Cardiac septum (tissue), 1 donor: ENCODE results near the gene USHBP1. TPM values are rescaled to one million over a fixed set of nuclear protein-coding genes. Genes with fewer than 3 reads are reported as not detected.

Source experiments
- DNase-seq: peaks from one replicate; pipeline ENCODE4 v3.0.0-alpha.2; 2020; ENCODE audit warnings: low spot score
- intact Hi-C: fragments of 100-400 bp; cut with DNase I; formaldehyde crosslinking; loops from one replicate; pipeline ENCODE4 v1.14.0; 2022
- total RNA-seq: library from RNA; stranded (reverse); fragmentation: NEBNext Ultra II Directional; extraction: Animal tissue kit (Norgen Biotek cat#: 25700); gene quantifications from one replicate; pipeline ENCODE4 v1.2.1, GENCODE V29; 2021
- donor health status: DM: no; HTN: no; CAD: no.

USHBP1 gene
- total RNA-seq, 1 donor from 2014 or later: 4.7 TPM

DNA sequence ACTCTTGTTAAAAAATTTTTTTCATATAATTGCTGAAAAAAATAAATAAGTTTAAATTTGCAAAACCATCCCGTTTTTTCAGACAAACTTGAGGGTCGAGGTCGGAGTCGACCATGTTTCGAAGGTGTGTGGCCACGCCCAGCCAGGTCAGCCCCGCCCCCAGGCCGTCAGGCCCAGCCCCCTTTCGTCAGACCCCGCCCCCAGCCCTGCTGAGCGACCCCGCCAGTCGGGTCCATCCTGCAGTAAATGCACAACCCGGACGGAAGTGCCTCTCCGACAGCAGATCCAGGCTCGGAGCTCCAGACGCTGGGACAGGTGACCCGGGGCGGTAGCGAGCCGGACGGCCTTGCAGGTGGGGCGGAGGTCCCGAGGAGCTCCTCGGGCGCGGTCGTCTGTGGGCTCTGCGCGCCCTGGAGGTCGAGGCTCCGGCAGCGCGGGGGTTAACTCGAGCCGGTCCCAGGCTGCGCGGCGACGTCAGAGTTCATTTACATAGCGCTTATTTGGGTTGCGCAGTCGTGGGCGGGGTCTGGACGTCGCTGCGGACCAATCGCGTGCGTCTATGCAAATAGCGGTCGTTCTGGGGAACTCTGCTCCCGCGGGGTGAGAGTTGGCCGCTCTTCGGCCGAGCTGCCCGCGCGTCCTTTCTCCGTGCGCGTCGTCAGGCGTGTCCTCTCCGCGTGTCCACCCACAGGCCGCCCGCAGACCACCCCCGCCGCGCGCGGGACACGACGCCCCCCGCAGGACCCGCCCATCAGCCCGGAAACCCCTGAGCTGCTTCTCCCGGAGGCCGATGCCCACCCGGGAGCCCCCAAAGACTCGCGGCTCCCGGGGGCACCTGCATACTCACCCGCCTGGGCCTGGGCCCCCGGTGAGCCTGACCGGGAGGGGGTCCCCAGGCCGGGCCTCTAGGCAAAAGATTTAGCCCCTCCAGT is 38.3 kb downstream of the USHBP1 start, which contains the start of gene OCEL1:
TSS of gene OCEL1 (plus strand) at position 225 of the 932 bp plus-strand sequence. CDS start at position 247, 22 bp downstream.
- peak; percentile 99 for DNase-seq
- intact Hi-C loops: loop anchor here (5.0 kb wide), 1 partner anchor 149 kb away; the partner anchor contains the start of genes HAUS8 and MYO9B

DNA sequence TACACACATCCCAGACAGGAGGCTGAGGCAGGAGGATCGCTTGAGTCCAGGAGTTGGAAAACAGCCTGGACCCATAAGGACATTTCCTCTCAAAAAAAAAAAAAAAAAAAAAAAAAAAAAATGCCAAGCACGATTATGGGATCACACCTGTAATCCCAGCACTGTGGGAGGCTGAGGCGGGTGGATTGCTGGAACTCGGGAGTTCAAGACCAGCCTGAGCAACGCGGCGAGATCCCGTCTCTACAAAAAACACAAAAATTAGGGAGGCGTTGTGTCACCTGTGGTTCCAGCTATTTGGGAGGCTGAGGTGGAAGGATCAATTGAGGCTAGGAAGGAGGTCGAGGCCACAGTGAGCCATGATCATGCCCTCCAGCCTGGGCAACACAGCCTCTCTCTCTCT is 39.5 kb downstream of the USHBP1 start:
- intact Hi-C loops: loop anchor here (5.0 kb wide), 1 partner anchor 148 kb away; the partner anchor contains the start of genes HAUS8 and MYO9B

DNA sequence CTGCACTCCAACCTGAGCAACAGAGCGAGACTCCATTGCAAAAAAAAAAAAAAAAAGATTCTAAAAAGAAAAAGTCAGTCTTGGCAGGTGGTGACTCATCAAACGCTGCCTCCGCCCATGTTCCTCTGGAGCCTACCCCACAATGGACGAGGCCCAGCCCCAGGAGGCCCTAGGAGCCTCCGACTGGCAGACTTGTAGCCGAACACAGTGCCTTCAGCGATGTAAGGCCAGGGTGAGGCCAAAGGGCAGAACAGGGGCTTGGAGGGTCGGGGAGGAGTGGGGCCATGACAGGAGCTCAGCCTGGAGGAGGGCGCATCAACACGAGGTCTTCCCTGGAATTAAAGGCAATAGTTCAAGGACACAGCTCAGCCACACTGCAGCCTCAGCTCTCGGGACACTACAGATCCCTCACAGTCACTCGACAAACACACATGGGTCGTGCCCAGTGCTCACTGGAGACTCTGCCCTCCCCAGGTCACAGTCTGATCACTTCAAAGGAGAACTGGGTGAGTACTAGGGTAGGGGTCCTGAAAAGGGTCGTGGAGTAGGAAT is 44.3 kb downstream of the USHBP1 start:
- no peak for DNase-seq

More for the DNA sequence above, 39.5 kb downstream of the USHBP1 start:
- DNase-seq: no peak

DNA sequence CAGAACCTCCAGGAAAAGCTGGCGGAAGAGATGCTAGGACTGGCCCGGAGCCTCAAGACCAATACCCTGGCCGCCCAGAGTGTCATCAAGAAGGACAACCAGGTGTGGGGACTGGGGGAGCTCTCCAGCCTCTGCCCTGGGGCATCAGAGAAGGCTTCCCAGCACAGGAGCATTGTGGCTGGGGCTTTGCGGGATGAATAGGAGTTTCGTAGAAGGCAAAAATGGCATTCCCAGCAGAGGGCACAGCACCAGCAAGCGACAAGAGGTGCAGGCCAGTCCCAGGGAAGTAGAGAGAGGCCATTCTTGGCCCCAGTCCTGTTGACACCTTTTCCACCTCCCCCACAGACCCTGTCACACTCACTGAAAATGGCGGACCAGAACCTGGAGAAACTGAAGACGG is 45.3 kb downstream of the USHBP1 start:
- no peak for DNase-seq

More for the DNA sequence above, 44.3 kb downstream of the USHBP1 start:
- intact Hi-C loops: no loop called here

DNA sequence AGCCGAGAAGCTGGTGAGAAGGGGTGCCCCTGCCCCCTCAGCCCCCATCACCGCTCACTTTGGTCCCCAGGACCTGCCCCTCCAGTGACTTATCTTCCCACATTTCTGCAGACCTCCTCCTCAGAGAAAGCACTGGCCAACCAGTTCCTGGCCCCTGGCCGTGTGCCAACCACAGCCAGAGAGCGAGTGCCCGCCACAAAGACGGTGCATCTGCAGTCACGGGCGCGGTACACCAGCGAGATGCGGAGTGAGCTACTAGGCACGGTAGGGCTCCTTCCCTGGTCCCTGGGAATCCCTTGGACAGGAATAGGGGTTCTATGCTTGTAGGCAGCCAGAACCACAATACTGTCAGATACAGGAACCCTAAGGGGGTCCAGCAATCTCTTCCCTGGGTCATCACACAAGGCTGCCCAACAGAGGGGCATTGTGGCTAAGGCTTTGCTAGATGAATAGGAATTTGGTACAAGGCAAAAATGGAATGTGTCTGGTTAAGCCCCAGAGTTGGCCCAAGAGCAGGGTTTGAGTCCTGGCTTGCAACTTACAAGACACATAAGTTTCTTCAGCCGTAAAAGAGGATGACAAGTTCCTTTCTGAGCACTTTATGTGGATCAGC is 48.4 kb downstream of the USHBP1 start:
- intact Hi-C loops: no loop called here
- DNase-seq: no peak

More for the DNA sequence above, 45.3 kb downstream of the USHBP1 start:
- intact Hi-C loops: no loop called here

DNA sequence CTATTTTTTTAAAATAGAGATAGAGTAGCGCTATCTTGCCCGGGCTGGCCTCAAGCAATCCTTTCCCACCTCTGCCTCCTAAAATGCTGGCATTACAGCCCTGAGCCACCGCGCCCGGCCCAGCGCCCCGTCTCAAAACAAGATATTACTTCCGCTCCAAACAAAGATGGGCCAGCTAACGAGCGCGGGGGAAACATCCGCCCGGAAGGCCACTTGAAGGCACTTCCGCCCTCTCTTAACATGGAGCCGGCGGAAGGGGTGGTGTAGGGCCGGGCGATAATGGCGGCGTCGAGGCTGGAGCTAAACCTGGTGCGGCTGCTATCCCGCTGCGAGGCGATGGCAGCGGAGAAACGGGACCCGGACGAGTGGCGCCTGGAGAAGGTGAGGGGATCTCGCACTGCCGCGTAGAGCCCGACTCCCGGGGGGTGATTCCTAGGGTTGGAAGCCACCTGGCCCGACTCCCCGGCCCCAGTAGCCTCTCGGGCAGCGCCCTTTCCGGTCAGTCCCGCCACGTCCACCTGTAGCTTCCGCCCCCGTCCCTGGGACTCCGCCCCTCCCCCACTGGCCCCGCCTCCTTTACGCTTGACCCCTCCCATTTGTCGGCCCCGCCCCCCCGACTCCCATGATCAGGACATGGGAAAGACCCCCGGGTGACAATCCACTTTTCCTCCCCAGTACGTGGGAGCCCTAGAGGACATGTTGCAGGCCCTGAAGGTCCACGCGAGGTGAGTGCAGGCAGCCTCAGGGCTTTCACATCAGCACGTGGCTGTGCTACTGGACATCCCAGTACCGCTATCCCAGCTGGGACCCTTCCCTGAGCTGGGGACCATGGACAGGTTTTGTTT is 49.2 kb downstream of the USHBP1 start, which contains the start of gene USE1:
TSS of gene USE1 (plus strand) at position 231 of the 845 bp plus-strand sequence. CDS start at position 280, 49 bp downstream.
- peak; percentile 96 for DNase-seq
- intact Hi-C loops: loop anchor here (2.0 kb wide), 1 partner anchor 51 kb away; the partner anchor contains the start of gene BABAM1

DNA sequence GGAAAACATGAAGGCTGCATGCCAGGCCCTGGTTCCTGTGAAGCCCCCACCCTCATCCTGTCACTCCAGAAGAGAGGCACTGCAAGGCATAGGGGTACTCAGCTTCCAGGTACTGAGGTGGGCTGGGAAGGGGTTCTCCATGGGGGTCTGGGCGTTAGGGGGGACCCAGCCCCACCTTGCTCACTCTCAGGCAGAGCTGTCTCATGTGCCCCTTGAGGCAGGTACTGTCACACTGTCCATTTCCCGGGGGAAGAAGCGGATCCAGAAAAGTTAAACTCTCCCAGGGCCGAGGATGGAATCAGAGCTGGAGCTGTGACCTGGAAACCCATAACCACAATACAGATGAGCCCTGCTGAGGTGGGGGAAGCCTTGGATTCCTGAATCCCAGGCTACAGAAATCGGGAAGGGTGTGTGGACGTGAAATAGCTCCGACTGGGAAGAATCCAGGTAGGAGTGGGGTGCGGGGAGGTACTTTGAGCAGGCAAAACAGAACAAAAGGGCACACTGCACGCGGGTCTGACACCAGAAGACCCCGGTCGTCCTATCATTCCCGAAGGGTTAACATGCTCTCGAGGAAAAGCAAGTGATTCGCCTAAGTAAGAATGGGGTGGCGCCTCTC is 49.9 kb downstream of the USHBP1 start:
- DNase-seq: no peak
- intact Hi-C loops: loop anchor here (2.0 kb wide), 1 partner anchor 52 kb away; the partner anchor contains the start of gene BABAM1

DNA sequence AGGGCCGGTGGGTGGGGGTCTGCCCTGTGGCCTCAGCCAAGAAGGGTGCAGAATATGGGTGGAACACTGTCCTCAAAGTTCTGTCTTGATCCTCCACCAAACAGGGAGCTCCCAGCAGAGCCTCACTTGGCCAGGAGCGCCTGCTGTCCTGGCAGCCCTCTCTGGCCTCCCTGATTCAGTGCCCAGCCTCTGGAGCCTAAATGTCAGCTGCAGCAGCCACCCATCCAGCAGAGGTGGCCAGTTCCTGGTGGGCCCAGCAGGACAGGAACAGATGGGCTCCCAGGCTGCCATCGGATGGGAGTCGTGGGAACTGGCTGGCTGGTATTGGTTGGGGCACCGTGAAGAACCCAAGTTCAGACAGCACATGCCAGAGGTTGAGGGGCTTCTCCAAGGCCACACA is 51.2 kb downstream of the USHBP1 start:
- intact Hi-C loops: no loop called here
- no peak for DNase-seq

DNA sequence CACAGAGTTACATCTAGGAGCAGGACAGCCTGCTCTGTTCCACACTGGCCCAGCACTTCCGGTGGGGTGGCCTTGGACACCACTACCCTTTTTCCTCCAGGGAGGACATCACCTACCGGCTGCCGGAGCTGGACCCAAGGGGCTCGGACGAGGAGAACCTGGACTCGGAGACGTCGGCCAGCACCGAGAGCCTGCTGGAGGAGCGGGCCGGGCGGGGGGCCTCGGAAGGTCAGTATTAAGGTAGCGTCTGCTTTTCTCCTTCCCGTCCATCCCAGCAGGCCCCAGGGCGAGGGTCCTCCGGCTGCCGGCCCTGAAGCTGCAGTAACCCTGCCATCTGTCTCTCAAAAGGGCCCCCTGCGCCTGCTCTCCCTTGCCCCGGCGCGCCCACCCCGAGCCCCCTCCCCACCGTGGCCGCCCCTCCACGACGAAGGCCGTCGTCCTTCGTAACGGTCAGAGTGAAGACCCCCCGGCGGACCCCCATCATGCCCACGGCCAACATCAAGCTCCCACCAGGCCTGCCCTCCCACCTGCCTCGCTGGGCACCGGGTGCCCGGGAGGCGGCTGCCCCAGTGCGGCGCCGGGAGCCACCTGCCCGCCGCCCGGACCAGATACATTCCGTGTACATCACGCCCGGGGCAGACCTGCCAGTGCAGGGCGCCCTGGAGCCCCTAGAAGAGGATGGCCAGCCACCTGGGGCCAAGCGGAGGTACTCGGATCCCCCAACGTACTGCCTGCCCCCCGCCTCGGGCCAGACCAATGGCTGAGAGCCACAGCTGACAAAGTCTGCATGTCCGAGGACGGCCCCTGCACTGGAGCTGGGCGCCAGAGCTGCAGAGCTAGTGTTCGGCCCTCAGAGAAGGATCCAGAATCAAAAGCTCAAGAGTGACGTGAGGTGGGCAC is 52.7 kb downstream of the USHBP1 start:
- DNase-seq: no peak
- intact Hi-C loops: no loop called here

DNA sequence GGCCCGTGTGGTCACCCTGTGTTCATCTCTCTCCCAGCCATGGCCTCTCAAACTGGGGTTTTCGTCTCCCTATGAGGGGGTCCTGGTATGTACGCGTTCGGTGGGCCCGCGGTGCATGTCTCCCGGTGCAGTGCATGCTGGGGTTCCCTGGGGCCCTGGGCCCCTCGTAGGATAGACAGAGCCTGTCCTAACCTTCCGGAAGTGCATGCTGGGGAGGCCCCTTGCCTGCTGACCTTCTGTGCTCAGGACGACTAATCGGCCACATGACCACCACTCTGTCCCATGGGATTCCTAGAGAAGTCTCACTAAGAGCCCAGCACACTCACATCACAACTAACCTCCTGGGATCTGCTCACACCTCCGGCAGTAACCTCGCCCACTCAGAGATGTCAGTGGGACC is 54.2 kb downstream of the USHBP1 start:
- no peak for DNase-seq
- intact Hi-C loops: no loop called here

DNA sequence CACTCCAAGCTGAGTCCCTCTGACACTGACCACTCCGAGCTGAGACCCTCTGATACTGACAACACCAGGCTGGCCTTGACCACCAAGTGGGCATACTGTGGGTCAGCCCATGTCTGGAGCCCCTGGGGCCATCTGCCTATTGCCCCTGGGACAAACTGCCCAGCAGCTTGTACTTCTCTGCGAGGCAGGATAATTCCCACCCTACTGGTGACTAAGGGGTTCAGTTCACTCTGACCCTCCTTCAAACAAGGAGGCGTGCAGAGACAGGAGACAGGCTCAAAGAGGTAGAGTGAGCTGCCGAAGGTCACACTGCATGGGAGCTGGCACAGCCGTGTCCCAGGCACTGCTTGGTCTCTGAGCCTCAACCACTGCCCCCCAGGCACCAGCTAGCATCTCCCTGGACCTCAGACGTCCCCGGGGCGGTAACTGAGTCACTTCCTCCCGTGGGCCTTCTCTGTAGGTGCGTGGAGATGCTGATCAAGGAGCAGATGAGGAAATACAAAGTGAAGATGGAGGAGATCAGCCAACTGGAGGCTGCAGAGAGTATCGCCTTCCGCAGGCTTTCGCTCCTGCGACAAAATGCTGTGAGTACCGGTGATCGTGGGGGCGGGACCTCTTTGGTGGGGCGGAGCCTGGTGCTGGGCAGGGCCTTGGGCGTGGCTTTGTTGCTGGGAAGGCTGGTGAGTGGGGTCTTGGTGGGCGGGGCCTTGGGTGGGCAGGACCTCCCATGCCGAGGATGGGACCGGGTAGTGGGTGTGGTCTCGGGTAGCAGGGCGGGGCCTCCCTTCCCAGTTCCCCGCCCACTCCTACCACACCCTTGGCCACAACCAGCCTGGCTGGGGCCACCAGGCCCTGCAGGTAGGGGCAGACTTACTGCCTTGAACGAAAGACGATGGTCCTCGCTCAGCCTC is 55.2 kb downstream of the USHBP1 start:
- intact Hi-C loops: no loop called here
- DNase-seq: no peak

DNA sequence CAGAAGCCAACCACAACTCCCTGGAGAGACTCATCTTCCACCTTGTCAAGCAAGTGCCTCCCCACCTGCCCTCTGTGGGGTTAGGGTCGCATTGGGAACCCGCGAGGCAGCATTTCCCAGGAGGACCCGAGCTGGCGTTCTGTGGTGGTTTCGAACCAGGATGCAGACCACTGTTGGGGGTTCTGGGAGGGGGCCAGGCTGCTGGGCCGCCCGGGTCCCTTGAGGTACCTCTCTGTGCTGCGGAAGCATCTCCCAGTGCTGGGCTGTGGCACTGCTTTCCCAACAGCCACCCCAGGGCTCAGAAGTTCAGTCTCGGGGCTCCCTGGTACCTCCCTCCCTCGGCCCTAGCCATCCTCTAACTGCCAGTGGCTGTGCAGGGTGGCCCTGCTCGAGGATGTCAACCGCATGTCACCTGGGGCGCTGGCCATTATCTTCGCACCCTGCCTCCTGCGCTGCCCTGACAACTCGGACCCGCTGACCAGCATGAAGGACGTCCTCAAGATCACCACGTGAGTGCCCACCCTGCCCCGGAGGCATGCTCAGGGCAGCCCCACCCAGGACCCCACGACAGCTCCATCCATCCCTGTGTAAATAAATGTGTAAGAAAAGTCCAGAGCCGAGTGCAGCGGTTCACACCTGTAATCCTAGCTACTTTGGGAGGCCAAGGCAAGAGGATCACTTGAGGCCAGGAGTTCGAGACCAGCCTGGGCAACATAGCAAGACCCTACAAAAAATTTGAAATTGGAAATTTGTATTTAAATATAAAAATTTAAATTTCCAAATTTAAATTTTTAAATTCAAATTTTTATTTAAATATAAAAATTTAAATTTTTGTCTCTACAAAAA is 57.6 kb downstream of the USHBP1 start:
- DNase-seq: no peak
- intact Hi-C loops: no loop called here

DNA sequence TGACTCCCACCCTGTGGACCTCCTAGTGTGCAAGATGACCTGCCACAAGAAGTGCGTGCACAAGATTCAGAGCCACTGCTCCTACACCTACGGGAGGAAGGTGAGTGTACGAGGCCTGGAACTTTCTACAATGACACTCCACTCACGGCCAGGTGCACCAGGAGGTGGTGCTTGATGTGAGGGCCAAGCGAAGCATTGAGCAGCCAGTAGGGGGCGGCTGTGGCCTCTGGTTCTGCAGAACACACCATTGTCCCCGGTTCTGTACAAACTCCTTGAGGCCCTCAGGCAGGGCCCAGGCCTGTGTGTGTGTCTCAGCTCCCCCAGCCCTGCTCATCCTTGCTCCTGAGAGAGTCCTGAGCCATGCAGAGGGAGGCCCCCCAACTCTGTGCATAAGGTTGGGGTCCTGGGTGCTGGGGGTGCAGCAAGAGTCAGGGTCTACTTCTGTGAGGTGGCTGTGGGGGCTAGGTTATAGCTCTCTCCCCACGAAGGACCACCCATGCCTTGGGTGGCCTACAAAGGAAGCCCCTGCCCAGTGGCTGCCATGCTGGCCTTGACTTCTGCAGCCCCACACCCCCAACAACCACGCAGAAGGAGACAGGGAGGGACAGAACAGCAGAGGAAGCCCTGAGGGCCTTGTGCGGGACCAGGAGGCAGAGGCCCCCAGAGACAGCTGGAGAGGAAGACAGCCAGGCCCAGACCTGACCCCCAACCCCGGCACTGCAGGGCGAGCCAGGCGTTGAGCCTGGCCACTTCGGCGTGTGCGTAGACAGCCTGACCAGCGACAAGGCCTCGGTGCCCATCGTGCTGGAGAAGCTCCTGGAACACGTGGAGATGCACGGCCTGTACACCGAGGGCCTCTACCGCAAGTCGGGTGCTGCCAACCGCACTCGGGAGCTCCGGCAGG is 59.1 kb downstream of the USHBP1 start:
- intact Hi-C loops: loop anchor here (1.0 kb wide), 1 partner anchor 77 kb away; no protein-coding TSS in a partner anchor

DNA sequence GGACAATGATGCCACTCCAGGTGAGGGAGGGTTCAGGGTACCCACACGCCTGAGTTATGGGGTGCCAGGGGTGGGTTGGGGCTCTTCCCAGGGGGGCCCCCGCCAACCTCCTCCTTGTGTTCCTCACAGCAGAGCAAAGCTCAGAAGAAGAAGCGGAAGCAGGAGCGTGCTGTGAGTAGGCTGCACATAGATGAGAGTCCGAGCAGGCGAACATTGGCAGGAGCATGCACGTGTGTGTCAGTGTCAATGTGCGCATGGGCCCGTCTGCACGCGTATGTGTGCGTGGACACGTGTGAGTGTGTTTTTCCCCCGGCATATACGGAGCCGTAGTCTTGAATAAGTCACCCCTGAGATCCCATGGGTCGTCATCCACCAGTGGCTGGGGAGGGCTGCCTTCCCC is 61.8 kb downstream of the USHBP1 start:
- intact Hi-C loops: no loop called here
- DNase-seq: no peak

More for the DNA sequence above, 59.1 kb downstream of the USHBP1 start:
- DNase-seq: no peak

DNA sequence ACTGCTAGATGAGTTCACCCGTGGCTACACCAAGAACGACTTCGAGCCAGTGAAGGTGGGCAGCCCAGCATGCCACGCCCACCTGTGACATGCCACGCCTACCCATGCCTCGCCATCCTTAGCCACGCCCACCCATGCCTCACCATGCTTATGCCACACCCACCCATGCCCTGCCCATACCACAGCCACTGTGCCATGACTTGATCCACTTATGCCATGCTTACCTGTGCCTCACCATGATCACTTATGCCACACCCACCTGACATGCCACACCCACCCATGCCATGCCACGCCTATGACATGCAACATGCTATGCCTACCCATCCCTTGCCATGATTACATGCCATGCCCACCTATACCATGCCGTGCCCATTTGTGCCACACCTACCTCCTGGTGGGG is 62.3 kb downstream of the USHBP1 start:
- DNase-seq: no peak
- intact Hi-C loops: no loop called here
